ENCODE data around the gene TMEM205.
"Not testable (repeated sequence)": the region's sequence is repeated elsewhere in the genome, so short reads cannot be mapped to it uniquely, and the experiment has no call there.

Gene TMEM205

DNA sequence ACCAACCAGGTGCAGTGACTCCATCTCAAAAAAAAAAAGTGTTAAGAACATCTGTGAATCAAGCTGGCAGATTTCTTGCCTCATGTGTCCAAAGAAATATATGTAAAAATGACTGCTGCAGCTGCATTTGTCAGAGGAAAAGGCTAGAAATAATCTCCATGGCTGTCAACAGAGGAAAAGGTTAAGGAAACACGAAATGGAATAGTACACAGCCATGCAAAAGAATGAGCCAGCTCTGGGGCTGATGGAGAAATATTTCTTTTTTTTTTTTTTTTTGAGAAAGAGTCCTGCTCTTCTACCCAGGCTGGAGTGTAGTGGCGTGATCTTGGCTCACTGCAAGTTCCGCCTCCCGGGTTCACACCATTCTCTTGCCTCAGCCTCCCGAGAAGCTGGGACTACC lies 13.2 kb downstream of the TMEM205 start:
- no peak overlapping the region for H3K4me3 ChIP-seq (ENCODE audit: low read depth, low read length)
- H3K36me3 ChIP-seq (ENCODE audit: control insufficient read depth, insufficient read depth, low read length): peaks cover 12% of the 10 kb centered on the region
- no peaks in the 10 kb centered on the region for H3K4me1 ChIP-seq (ENCODE audit: control insufficient read depth, insufficient read depth, low read length)
- no peaks in the 10 kb centered on the region for H3K9me3 ChIP-seq (ENCODE audit: control insufficient read depth, insufficient read depth, low read length)
- no peaks in the 10 kb centered on the region for H3K27me3 ChIP-seq (ENCODE audit: control insufficient read depth, insufficient read depth, low read length)
- no peak overlapping the region for H3K9ac ChIP-seq (ENCODE audit: low read depth, low read length)

DNA sequence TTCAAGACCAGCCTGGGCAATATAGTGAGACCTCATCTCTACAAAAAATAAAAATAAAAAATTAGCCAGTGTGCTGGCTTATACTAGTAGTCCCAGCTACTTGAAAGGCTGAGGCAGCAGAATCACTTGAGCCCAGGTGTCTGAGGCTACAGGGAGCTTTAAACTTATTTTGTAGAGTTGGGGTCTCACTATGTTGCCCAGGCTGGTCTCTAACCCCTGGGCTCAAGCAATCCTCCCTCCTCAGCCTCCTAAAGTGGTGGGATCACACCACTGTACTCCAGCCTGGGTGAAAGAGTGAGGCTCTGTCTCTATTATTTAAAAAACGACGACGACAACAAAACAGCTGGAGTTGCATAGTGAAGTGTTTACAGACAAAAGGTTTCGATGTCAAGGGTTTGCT lies 14.6 kb downstream of the TMEM205 start:
- H3K36me3 ChIP-seq (ENCODE audit: control insufficient read depth, insufficient read depth, low read length): peaks cover 11% of the 10 kb centered on the region
- H3K9ac ChIP-seq (ENCODE audit: low read depth, low read length): no peak overlapping the region
- H3K4me1 ChIP-seq (ENCODE audit: control insufficient read depth, insufficient read depth, low read length): no peaks in the 10 kb centered on the region
- no peaks in the 10 kb centered on the region for H3K9me3 ChIP-seq (ENCODE audit: control insufficient read depth, insufficient read depth, low read length)
- no peak overlapping the region for H3K4me3 ChIP-seq (ENCODE audit: low read depth, low read length)
- H3K27me3 ChIP-seq (ENCODE audit: control insufficient read depth, insufficient read depth, low read length): no peaks in the 10 kb centered on the region

DNA sequence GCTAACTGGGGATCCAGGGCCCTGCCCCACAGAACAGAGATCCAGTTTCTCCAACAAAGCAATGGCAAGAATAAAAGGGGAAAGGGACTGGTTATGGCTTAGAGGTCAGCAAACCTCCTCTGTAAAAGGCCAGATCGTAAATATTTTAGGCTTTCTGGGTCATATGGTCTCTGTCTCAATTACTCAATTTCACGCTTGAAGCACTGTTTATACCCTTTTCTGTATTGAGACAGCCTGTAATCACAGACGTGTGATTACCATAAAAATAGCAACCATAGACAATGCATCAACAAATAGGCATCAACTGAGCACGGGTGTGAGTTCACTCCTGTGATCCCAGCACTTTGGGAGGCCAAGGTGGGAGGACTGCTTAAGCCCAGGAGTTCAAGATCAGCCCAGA lies 15.9 kb downstream of the TMEM205 start:
- H3K36me3 ChIP-seq (ENCODE audit: control insufficient read depth, insufficient read depth, low read length): peaks cover 3% of the 10 kb centered on the region

DNA sequence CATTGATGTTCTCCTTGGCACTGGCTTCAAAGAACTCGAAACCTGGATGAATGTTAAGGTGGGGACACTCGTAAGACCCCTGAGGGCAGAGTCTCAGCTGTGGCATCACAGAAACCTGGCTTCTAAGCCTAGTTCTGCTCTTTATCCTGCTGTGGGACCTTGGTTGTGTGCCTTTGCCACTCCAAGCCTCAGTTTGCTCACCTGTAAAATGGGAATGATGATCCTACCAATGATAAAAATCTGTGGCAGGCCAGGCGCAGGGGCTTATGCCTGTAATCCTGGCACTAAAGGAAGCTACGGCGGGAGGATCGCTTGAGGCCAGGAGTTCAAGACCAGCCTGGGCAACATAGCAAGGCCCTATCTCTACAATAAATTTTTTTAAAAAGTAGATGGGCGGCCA lies 20.5 kb downstream of the TMEM205 start:
- no peak overlapping the region for H3K9ac ChIP-seq (ENCODE audit: low read depth, low read length)
- H3K9me3 ChIP-seq (ENCODE audit: control insufficient read depth, insufficient read depth, low read length): no peaks in the 10 kb centered on the region
- H3K36me3 ChIP-seq (ENCODE audit: control insufficient read depth, insufficient read depth, low read length): no peaks in the 10 kb centered on the region
- H3K27me3 ChIP-seq (ENCODE audit: control insufficient read depth, insufficient read depth, low read length): no peaks in the 10 kb centered on the region
- peaks cover 4% of the 10 kb centered on the region for H3K4me1 ChIP-seq (ENCODE audit: control insufficient read depth, insufficient read depth, low read length)
- H3K4me3 ChIP-seq (ENCODE audit: low read depth, low read length): no peak overlapping the region

More for the DNA sequence above, 15.9 kb downstream of the TMEM205 start:
- H3K4me1 ChIP-seq (ENCODE audit: control insufficient read depth, insufficient read depth, low read length): no peaks in the 10 kb centered on the region
- H3K9me3 ChIP-seq (ENCODE audit: control insufficient read depth, insufficient read depth, low read length): no peaks in the 10 kb centered on the region
- no peak overlapping the region for H3K9ac ChIP-seq (ENCODE audit: low read depth, low read length)
- H3K4me3 ChIP-seq (ENCODE audit: low read depth, low read length): no peak overlapping the region
- H3K27me3 ChIP-seq (ENCODE audit: control insufficient read depth, insufficient read depth, low read length): no peaks in the 10 kb centered on the region

DNA sequence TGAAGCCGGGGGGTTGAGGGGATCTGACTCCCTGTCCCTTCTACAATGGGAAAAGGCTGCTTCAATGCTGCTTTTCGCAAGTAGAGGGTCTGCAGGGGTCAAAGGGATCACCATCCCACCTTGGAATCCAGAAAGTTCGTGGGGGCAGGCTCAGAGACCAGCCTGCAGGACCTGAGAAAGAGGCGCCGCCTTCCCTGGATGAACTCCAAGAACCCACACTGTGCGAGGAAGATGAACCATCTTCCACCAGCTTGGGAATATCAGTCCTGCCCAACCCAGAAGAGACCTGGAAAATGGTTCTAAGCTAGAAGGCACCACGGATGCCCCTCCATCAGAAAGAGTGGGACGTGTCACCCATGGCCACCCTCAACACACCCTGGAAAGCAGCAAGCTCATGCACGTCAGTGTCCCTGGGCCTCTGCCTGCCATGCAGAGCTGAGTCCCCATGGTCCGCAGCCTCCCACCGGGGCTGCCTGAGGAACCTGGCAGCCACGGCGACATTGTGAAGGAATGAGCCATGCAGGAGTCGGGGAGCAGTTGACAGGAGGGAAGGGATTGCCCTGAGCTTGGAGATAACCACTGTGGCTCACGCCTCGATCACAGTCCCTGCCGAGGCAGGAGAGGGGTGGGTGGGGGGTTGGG lies 21.2 kb downstream of the TMEM205 start:
- Histone ChIP-seq H3K27me3 (ENCODE audit: control insufficient read depth, insufficient read depth, low read length) (no peaks in the 10 kb centered on the region), H3K36me3 (ENCODE audit: control insufficient read depth, insufficient read depth, low read length) (no peaks in the 10 kb centered on the region), H3K4me3 (ENCODE audit: low read depth, low read length) (no peak overlapping the region), H3K4me1 (ENCODE audit: control insufficient read depth, insufficient read depth, low read length) (peaks cover 4% of the 10 kb centered on the region), H3K9me3 (ENCODE audit: control insufficient read depth, insufficient read depth, low read length) (no peaks in the 10 kb centered on the region), H3K9ac (ENCODE audit: low read depth, low read length) (no peak overlapping the region)

DNA sequence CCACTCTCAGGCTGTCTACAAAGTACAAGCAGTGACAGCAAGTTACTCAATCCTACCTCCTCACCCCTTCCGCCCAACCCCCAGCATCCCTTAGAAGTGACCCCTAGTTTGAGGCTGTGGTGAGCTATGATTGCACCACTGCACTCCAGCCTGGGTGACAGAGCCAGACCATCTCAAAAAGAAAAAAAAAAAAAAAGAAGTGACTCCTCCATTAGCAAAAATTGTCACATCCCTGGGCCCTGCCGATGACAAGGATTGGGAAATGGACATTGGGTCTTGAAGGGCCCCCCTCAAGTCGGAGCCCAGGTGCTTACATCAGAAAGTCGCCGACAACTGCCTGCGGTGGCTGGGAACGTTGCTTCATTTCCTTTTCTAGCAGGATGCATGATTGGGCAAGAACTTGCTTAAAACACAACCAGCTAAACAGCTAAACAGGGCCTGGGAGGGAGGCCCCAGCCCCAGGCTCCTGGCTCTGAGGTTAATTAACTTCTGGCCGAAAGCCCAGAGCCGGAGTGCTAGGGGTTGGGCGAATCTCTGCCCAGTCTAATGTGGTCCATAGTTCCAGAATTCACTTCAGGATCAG lies 21.9 kb downstream of the TMEM205 start:
- Histone ChIP-seq H3K4me1 (ENCODE audit: control insufficient read depth, insufficient read depth, low read length) (peaks cover 4% of the 10 kb centered on the region), H3K9ac (ENCODE audit: low read depth, low read length) (no peak overlapping the region), H3K4me3 (ENCODE audit: low read depth, low read length) (no peak overlapping the region), H3K9me3 (ENCODE audit: control insufficient read depth, insufficient read depth, low read length) (no peaks in the 10 kb centered on the region), H3K36me3 (ENCODE audit: control insufficient read depth, insufficient read depth, low read length) (no peaks in the 10 kb centered on the region), H3K27me3 (ENCODE audit: control insufficient read depth, insufficient read depth, low read length) (no peaks in the 10 kb centered on the region)

DNA sequence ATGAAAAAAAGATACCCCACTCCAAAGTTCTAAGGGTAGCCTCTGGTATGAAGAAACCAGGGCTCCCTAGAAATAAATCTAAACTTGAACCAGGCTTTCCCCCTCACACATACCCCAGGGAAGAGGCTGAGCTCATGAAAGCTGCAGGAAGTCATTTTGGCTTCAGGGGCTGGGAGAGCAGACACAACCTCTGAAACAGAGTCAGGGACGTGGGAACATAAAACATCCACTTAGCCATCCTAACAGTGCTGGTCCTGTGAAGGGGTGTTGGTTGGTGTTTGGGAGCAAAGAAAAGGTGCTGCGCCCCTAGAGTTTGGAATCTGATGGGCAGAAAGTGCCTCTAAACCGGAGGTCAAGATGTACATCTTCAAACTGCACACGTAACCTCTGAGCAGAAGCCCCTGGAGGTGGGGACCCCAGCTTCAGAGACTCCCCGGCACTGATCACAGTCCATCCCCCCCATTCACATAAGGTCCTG lies 22.4 kb downstream of the TMEM205 start:
- no peaks in the 10 kb centered on the region for H3K36me3 ChIP-seq (ENCODE audit: control insufficient read depth, insufficient read depth, low read length)
- H3K9me3 ChIP-seq (ENCODE audit: control insufficient read depth, insufficient read depth, low read length): no peaks in the 10 kb centered on the region
- H3K27me3 ChIP-seq (ENCODE audit: control insufficient read depth, insufficient read depth, low read length): no peaks in the 10 kb centered on the region
- H3K9ac ChIP-seq (ENCODE audit: low read depth, low read length): no peak overlapping the region
- H3K4me1 ChIP-seq (ENCODE audit: control insufficient read depth, insufficient read depth, low read length): peaks cover 4% of the 10 kb centered on the region
- no peak overlapping the region for H3K4me3 ChIP-seq (ENCODE audit: low read depth, low read length)

DNA sequence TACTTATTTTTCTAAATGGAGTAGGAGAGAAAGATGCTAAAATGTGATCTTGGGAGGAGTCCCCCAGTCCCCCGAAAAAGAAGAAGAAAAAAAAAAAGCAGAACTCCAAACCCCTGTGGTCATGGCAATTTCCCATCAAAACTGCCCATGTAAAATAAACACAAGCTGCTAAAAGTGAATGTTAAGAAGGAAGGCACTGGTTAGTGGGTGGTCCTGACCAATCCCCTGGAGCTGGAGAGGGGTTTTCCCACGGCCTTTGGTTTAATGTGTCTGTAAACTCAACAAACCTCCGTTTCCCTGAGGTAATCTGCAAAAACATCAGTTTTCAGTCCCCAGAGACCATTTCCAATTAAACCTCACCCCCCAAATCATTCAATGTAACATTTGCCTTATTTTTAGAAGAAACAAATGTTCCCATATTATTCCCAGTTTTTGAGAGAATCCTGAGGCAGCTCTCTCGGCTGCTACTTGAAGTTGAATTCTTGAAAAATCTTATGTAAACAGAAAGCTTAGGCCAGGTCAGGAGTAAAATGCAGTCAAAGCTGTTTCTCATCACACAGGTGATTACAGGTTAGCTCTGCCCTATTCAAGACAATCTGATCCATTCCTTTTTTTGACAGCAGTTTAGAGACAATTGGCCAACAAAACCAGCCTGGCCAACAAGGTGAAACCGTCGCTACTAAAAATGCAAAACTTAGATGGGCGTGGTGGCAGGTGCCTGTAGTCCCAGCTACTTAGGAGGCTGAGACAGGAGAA lies 23.6 kb downstream of the TMEM205 start:
- Histone ChIP-seq H3K4me3 (ENCODE audit: low read depth, low read length) (no peak overlapping the region), H3K27me3 (ENCODE audit: control insufficient read depth, insufficient read depth, low read length) (no peaks in the 10 kb centered on the region), H3K9me3 (ENCODE audit: control insufficient read depth, insufficient read depth, low read length) (no peaks in the 10 kb centered on the region), H3K4me1 (ENCODE audit: control insufficient read depth, insufficient read depth, low read length) (peaks cover 4% of the 10 kb centered on the region), H3K9ac (ENCODE audit: low read depth, low read length) (no peak overlapping the region), H3K36me3 (ENCODE audit: control insufficient read depth, insufficient read depth, low read length) (no peaks in the 10 kb centered on the region)

DNA sequence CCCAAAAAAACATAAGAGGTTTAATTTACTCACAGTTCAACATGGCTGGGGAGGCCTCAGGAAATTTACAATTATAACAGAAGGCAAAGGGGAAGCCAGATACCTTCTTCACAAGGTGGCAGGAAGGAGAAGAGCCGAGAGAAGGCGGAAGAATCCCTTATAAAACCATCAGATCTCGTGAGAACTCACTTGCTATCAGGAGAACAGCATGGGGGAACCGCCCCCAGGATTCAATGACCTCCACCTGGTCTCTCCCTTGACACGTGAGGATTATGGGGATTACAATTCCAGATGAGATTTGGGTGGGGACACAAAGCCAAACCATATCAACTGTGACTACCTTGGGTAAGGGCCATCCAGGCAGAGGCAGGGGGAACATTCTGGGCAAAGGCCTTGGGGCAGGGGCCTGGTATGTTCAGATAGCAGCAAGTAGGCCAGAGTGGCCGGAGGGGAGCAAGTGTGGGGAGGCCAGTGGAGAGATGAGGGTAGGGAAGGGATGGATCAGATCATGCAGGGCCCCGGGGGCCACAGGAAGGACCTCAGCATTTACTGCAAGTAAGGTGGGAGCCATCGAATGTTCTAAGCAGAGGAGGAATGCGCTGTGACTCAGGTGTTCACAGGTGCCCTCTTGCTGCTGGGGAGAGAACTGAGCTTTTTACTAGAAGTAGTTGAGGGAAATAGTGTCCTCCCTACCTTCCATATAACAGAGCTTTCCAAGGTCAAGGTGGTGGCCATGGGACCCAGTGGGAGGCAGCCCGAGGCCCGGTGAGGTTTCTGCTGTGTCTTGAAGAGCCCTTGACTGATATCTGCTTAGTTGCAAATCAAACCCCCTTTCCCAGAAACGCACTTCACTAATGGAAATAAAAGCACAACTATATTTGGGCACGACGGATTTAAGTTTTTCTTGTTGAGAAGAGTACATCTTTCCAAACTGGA lies 24.6 kb downstream of the TMEM205 start:
- Histone ChIP-seq H3K4me3 (ENCODE audit: low read depth, low read length) (no peak overlapping the region), H3K9me3 (ENCODE audit: control insufficient read depth, insufficient read depth, low read length) (no peaks in the 10 kb centered on the region), H3K4me1 (ENCODE audit: control insufficient read depth, insufficient read depth, low read length) (peaks cover 4% of the 10 kb centered on the region), H3K9ac (ENCODE audit: low read depth, low read length) (no peak overlapping the region), H3K27me3 (ENCODE audit: control insufficient read depth, insufficient read depth, low read length) (no peaks in the 10 kb centered on the region), H3K36me3 (ENCODE audit: control insufficient read depth, insufficient read depth, low read length) (no peaks in the 10 kb centered on the region)

DNA sequence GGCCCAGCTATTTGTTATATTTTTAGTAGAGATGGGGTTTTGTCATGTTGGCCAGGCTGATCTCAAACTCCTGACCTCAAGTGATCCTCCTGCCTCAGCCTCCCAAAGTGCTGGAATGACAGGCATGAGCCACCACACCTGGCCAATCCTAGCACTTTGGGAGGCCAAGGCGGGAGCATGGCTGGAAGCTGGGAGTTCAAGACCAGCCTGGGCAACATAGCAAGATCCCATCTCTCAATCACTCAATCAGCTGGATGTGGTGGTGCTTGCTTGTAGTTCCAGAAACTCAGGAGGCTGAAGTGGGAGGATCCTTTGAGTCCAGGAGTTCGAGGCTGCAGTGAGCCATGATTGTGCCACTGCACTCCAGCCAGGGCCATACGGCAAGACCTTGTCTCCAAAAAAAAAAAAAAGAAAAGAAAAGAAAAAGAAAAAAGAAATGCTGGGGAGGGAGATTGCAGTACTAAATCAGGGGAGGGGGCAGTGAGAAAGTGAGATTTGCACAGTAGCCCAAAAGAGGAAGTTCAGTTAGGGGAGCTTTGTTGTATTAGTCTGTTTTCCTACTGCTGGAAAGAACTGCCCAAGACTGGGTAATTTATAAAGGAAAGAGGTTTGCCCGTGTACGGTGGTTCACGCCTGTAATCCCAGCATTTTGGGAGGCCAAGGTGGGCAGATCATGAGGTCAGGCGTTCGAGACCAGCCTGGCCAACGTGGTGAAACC lies 25.6 kb downstream of the TMEM205 start:
- not testable (repeated sequence) for H3K4me3 ChIP-seq (ENCODE audit: low read depth, low read length); H3K36me3 ChIP-seq (ENCODE audit: control insufficient read depth, insufficient read depth, low read length); H3K9ac ChIP-seq (ENCODE audit: low read depth, low read length); H3K9me3 ChIP-seq (ENCODE audit: control insufficient read depth, insufficient read depth, low read length); H3K4me1 ChIP-seq (ENCODE audit: control insufficient read depth, insufficient read depth, low read length); H3K27me3 ChIP-seq (ENCODE audit: control insufficient read depth, insufficient read depth, low read length)

DNA sequence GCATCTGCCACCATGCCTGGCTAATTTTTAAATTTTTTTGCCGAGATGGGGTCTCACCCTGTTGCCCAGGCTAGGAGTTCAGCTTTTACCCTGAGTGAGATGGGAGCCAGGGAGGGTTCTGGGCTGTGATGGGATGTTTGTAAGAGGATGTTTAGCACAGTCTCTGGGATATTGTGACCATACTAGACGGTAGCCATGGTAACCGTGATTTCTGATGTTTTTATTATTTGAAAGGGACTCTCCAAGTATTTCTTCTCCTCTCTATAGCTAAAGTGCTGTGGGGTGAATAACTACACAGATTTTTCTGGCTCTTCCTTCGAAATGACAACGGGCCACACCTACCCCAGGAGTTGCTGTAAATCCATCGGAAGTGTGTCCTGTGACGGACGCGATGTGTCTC lies 39.7 kb downstream of the TMEM205 start:
- H3K27me3 ChIP-seq (ENCODE audit: control insufficient read depth, insufficient read depth, low read length): no peaks in the 10 kb centered on the region
- H3K4me1 ChIP-seq (ENCODE audit: control insufficient read depth, insufficient read depth, low read length): no peaks in the 10 kb centered on the region
- H3K9me3 ChIP-seq (ENCODE audit: control insufficient read depth, insufficient read depth, low read length): no peaks in the 10 kb centered on the region
- H3K36me3 ChIP-seq (ENCODE audit: control insufficient read depth, insufficient read depth, low read length): no peaks in the 10 kb centered on the region
- H3K4me3 ChIP-seq (ENCODE audit: low read depth, low read length): no peak overlapping the region
- H3K9ac ChIP-seq (ENCODE audit: low read depth, low read length): no peak overlapping the region

Data from iPS-15b (cell line).